Astrocyte (in vitro differentiated cells and primary cell): ENCODE measurements around the gene ZNF609.

Source experiments
- EZH2 ChIP-seq: IDR thresholded peaks from 2 replicates; pipeline ENCODE4 v1.6.1; 2012; ENCODE audit warnings: mild to moderate bottlenecking, low read length, inconsistent platforms; ENCODE audit not compliant: insufficient read depth
- TF ChIP-seq, protein P1 (sequence below): IDR thresholded peaks from 2 replicates; pipeline ENCODE4 v1.5.1; 2011; ENCODE audit warnings: low read depth, mild to moderate bottlenecking, inconsistent platforms, low read length, moderate library complexity; ENCODE audit not compliant: insufficient read depth

DNA sequence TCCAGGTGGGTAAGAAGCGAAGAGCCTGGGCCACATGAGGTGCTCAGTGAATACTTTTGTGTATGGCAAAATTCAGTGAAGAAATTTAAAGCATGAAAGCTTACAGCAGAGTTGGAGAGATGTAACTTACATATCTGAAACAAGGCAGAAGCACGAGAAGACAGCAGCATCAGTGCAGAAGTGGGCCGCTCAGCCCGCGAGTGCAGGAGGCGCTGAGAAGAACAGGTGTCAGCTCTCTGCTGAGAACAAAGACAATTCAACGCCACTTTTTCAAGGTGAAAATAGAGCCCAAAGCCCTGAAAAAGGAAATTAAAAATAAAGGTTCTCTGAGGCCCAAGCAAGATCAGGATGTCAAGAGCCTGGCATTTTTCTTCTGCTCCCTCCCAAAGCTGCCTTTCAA lies 256.8 kb downstream of the ZNF609 start:
- TF ChIP-seq, protein P1, sequence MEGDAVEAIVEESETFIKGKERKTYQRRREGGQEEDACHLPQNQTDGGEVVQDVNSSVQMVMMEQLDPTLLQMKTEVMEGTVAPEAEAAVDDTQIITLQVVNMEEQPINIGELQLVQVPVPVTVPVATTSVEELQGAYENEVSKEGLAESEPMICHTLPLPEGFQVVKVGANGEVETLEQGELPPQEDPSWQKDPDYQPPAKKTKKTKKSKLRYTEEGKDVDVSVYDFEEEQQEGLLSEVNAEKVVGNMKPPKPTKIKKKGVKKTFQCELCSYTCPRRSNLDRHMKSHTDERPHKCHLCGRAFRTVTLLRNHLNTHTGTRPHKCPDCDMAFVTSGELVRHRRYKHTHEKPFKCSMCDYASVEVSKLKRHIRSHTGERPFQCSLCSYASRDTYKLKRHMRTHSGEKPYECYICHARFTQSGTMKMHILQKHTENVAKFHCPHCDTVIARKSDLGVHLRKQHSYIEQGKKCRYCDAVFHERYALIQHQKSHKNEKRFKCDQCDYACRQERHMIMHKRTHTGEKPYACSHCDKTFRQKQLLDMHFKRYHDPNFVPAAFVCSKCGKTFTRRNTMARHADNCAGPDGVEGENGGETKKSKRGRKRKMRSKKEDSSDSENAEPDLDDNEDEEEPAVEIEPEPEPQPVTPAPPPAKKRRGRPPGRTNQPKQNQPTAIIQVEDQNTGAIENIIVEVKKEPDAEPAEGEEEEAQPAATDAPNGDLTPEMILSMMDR, result no peak
- no peak for TF ChIP-seq EZH2
